Vagina (tissue), 2 donors: ENCODE results near the gene MAP4K4. TPM values are rescaled to one million over a fixed set of nuclear protein-coding genes. Genes with fewer than 3 reads are reported as not detected.

Experiments used
- DNase-seq, 2 donors: peaks; one replicate each; pipeline ENCODE4 v3.0.0-alpha.2; 2017; ENCODE audit errors: extremely low spot score in 2 of 2
- H3K27ac ChIP-seq: fragments of 200-600 bp; sonication (generic); one replicate; pipeline ENCODE4 v1.5.1; 2019
- H3K27me3 ChIP-seq: fragments of 200-600 bp; sonication (generic); one replicate; pipeline ENCODE4 v1.5.1; 2019
- H3K36me3 ChIP-seq, 2 donors: fragments of 200-600 bp; sonication (generic); one replicate each; pipeline ENCODE4 v1.5.1; 2017 to 2019
- H3K4me1 ChIP-seq: fragments of 200-600 bp; sonication (generic); one replicate; pipeline ENCODE4 v1.5.1; 2019
- H3K4me3 ChIP-seq, 2 donors: fragments of 200-600 bp; sonication (generic); 1 replicate in 1 of 2; 2 replicates in 1 of 2; pipeline ENCODE4 v1.5.1; 2016 to 2019
- H3K9me3 ChIP-seq: fragments of 200-600 bp; sonication (generic); one replicate; pipeline ENCODE4 v1.5.1; 2019
- POLR2A ChIP-seq, 2 donors: fragments of 450-650 bp; IDR thresholded peaks; one replicate each; pipeline ENCODE4 v1.6.1; 2017; ENCODE audit warnings: antibody characterized with exemption in 2 of 2, mild to moderate bottlenecking in 2 of 2, moderate library complexity in 2 of 2
- POLR2AphosphoS5 ChIP-seq, 2 donors: sonication (generic); formaldehyde crosslinking; IDR thresholded peaks; one replicate each; pipeline ENCODE4 v1.9.0; 2017; ENCODE audit warnings: antibody characterized with exemption in 2 of 2, mild to moderate bottlenecking in 2 of 2, low read depth in 1 of 2; ENCODE audit not compliant: insufficient read depth in 1 of 2
- intact Hi-C: fragments of 100-400 bp; cut with DNase I; formaldehyde crosslinking; loops from one replicate; pipeline ENCODE4 v1.15.1; 2023
- total RNA-seq: library from RNA; depleted of rRNA; stranded (reverse); fragments of >200 nt; gene quantifications from one replicate; pipeline ENCODE4 v1.2.3, GENCODE V29; 2016
- TF ChIP-seq, protein P1 (sequence below), 3 experiments: fragments of 450-650 bp in 2 of 3; fragments of 200-600 bp in 1 of 3; sonication (generic) in 1 of 3; IDR thresholded peaks; one replicate each; pipeline ENCODE4 v1.5.1; 2017 to 2019; ENCODE audit warnings: antibody characterized with exemption in 3 of 3, mild to moderate bottlenecking in 2 of 3, moderate library complexity in 2 of 3

Gene MAP4K4
- total RNA-seq, 1 donor from 2014 or later, result 75.9 TPM

GRCh38 chr2:101837354-101837753, 139.8 kb downstream of the MAP4K4 start:
- H3K27ac ChIP-seq, result no peak overlapping the region
- intact Hi-C loops, result loop anchor here (10.0 kb wide), 2 partner anchors 143 to 413 kb away; partner anchors contain the start of gene MAP4K4
- H3K36me3 ChIP-seq, result peaks cover 0 to 39% of the 10 kb centered on the region in 2 donors
- H3K9me3 ChIP-seq, result no peaks in the 10 kb centered on the region
- DNase-seq, result no peak
- TF ChIP-seq, protein P1, sequence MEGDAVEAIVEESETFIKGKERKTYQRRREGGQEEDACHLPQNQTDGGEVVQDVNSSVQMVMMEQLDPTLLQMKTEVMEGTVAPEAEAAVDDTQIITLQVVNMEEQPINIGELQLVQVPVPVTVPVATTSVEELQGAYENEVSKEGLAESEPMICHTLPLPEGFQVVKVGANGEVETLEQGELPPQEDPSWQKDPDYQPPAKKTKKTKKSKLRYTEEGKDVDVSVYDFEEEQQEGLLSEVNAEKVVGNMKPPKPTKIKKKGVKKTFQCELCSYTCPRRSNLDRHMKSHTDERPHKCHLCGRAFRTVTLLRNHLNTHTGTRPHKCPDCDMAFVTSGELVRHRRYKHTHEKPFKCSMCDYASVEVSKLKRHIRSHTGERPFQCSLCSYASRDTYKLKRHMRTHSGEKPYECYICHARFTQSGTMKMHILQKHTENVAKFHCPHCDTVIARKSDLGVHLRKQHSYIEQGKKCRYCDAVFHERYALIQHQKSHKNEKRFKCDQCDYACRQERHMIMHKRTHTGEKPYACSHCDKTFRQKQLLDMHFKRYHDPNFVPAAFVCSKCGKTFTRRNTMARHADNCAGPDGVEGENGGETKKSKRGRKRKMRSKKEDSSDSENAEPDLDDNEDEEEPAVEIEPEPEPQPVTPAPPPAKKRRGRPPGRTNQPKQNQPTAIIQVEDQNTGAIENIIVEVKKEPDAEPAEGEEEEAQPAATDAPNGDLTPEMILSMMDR (IDR thresholded peaks at IDR 0.05), result no peak
- TF ChIP-seq POLR2AphosphoS5 (IDR thresholded peaks at IDR 0.05; ENCODE audit: insufficient read depth in 1 of 2, low read depth in 1 of 2) (no peak), POLR2A (IDR thresholded peaks at IDR 0.05) (no peak)
- no peaks in the 10 kb centered on the region for H3K27me3 ChIP-seq
- peaks cover 5% of the 10 kb centered on the region for H3K4me1 ChIP-seq
- H3K4me3 ChIP-seq, result no peak overlapping the region

DNA sequence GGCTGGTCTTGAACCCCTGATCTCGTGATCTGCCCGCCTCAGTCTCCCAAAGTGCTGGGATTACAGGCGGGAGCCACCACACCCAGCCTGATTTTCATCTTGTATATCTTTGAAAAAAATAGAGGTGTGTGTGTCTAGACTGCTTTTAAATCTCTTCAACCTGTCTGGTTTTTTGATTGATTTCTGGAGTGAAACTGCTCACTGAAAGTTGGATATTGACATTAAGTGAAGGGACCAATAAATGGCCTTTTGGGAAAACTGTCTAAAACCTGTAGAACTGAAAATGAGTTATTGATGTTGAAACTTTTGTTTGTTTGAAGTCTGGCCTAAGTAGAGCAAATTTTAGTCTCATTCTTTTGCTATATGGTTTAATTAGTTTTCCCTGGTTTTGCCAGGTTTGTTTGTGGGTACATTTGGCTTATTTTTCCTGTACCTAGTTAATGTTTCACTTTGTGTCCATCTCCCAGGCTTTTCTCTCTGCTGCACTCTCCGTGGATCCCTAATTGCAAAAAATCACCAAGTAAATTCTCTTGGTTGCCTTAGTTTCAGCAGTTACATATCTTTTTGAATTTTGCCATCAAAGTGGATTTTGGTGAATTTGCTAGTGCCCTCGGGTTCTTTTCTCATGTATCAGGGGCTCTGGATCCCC, 144.3 kb downstream of the MAP4K4 start:
- no peak overlapping the region for H3K4me3 ChIP-seq
- H3K27me3 ChIP-seq, result no peaks in the 10 kb centered on the region
- peak overlapping the region; percentile 49 for H3K27ac ChIP-seq
- DNase-seq, result no peak
- TF ChIP-seq POLR2A (IDR thresholded peaks at IDR 0.05) (no peak), POLR2AphosphoS5 (IDR thresholded peaks at IDR 0.05; ENCODE audit: insufficient read depth in 1 of 2, low read depth in 1 of 2) (no peak)
- TF ChIP-seq, protein P1 (IDR thresholded peaks at IDR 0.05), result no peak
- intact Hi-C loops, result no loop called here
- peaks cover 0 to 32% of the 10 kb centered on the region in 2 donors for H3K36me3 ChIP-seq
- peaks cover 28% of the 10 kb centered on the region for H3K4me1 ChIP-seq
- H3K9me3 ChIP-seq, result no peaks in the 10 kb centered on the region

- Histone ChIP-seq H3K36me3 (peaks cover 0 to 32% of the 10 kb centered on the region in 2 donors), H3K4me1 (peaks cover 28% of the 10 kb centered on the region), H3K4me3 (no peak overlapping the region), H3K27ac (peak overlapping the region; percentile 49), H3K27me3 (no peaks in the 10 kb centered on the region), H3K9me3 (no peaks in the 10 kb centered on the region)
- intact Hi-C loops, result no loop called here
- no peak for DNase-seq
- TF ChIP-seq POLR2AphosphoS5 (IDR thresholded peaks at IDR 0.05; ENCODE audit: insufficient read depth in 1 of 2, low read depth in 1 of 2), result no peak
- TF ChIP-seq, protein P1 (IDR thresholded peaks at IDR 0.05), result no peak
- no peak for TF ChIP-seq POLR2A (IDR thresholded peaks at IDR 0.05)
Observed at GRCh38 chr2:101842471-101842870, 145.0 kb downstream of the MAP4K4 start.

- peaks cover 0 to 26% of the 10 kb centered on the region in 2 donors for H3K36me3 ChIP-seq
Observed at GRCh38 chr2:101843048-101843447, 145.5 kb downstream of the MAP4K4 start.

DNA sequence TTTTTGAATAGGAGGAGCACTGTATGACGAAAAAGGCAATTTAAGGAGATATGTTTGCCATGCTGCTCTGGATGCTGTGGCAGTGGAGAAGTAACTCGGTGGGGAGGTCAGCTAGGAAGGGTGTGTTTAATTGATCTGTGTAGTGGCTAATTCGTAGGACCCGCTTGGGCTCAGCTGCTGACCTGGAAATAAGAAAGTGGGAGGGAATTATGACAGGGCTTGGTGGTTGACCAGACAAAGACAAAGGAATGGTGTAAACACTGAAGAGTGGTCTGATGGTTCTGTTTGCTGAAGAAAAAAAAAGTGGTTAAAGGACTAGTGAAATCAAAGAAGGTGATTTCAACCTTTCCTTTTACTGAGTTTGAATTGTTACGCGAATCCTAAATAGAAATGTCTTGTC, 146.0 kb downstream of the MAP4K4 start:
- Histone ChIP-seq H3K36me3 (peaks cover 0 to 24% of the 10 kb centered on the region in 2 donors), H3K9me3 (no peaks in the 10 kb centered on the region), H3K27me3 (no peaks in the 10 kb centered on the region), H3K4me3 (no peak overlapping the region), H3K27ac (peak overlapping the region; percentile 49), H3K4me1 (peaks cover 34% of the 10 kb centered on the region)
- no peak for DNase-seq
- intact Hi-C loops, result no loop called here
- TF ChIP-seq, protein P1 (IDR thresholded peaks at IDR 0.05), result no peak
- TF ChIP-seq POLR2AphosphoS5 (IDR thresholded peaks at IDR 0.05; ENCODE audit: insufficient read depth in 1 of 2, low read depth in 1 of 2) (no peak), POLR2A (IDR thresholded peaks at IDR 0.05) (no peak)

More at GRCh38 chr2:101843048-101843447, 145.5 kb downstream of the MAP4K4 start:
- no peak for DNase-seq
- Histone ChIP-seq H3K4me3 (no peak overlapping the region), H3K27me3 (no peaks in the 10 kb centered on the region), H3K27ac (peak overlapping the region; percentile 49), H3K4me1 (peaks cover 29% of the 10 kb centered on the region), H3K9me3 (no peaks in the 10 kb centered on the region)
- intact Hi-C loops, result no loop called here
- TF ChIP-seq, protein P1 (IDR thresholded peaks at IDR 0.05), result no peak
